SK-N-SH (cell line): ENCODE results near the gene SLC15A1. TPM values are rescaled to one million over a fixed set of nuclear protein-coding genes. Genes with fewer than 3 reads are reported as not detected.

Experiments used
- CTCF ChIA-PET: fragments of 300-600, 350-600 bp; formaldehyde crosslinking; extraction: SDS; loops from one replicate; lab custom pipeline; 2021; lab: Yijun Ruan, JAX
- POLR2A ChIA-PET: fragments of 350-600 bp; sonication (Branson Sonifier 250); formaldehyde crosslinking; extraction: SDS; loops from one replicate; lab custom pipeline; 2020; ENCODE audit warnings: antibody characterized with exemption, inconsistent platforms; lab: Yijun Ruan, JAX
- DNase-seq: peaks from one replicate; pipeline ENCODE4 v3.0.0; 2012
- H2AFZ ChIP-seq: fragments of 200-600 bp; sonication (generic); 2 replicates; pipeline ENCODE4 v1.8.1; 2016; ENCODE audit warnings: antibody characterized with exemption, mild to moderate bottlenecking, low read depth
- H3F3A ChIP-seq: fragments of 200-600 bp; sonication (generic); replicated peaks from 2 replicates; pipeline ENCODE3; 2016; ENCODE audit warnings: antibody characterized with exemption, mild to moderate bottlenecking; ENCODE audit not compliant: insufficient read depth
- H3K27ac ChIP-seq, 2 experiments: fragments of 200-500 bp in 1 of 2; fragments of 200-600 bp in 1 of 2; sonication (Bioruptor generic) in 1 of 2; sonication (generic), shearing (Covaris generic) in 1 of 2; 2 replicates each; pipeline versions ENCODE4 v1.5.1 to v1.6.1; 2014 to 2016; ENCODE audit warnings: low read depth in 2 of 2, inconsistent platforms in 1 of 2, low read length in 1 of 2, mild to moderate bottlenecking in 1 of 2, mixed read lengths in 1 of 2
- H3K27me3 ChIP-seq: fragments of 200-600 bp; sonication (generic), shearing (Covaris generic); 2 replicates; pipeline ENCODE4 v1.6.1; 2016; ENCODE audit warnings: mixed run types; ENCODE audit not compliant: insufficient read depth
- H3K36me3 ChIP-seq, 2 experiments: fragments of 200-500 bp in 1 of 2; fragments of 200-600 bp in 1 of 2; sonication (Bioruptor generic) in 1 of 2; sonication (generic) in 1 of 2; replicated peaks in 1 of 2; 2 replicates each; pipeline versions ENCODE3 to v1.5.1; 2014 to 2016; ENCODE audit warnings: low read length in 1 of 2, mild to moderate bottlenecking in 1 of 2; ENCODE audit not compliant: insufficient read depth in 2 of 2, control insufficient read depth in 1 of 2
- H3K4me1 ChIP-seq, 2 experiments: fragments of 200-500 bp in 1 of 2; fragments of 200-600 bp in 1 of 2; sonication (Bioruptor generic) in 1 of 2; sonication (generic), shearing (Covaris generic) in 1 of 2; 2 replicates each; pipeline versions ENCODE4 v1.5.1 to v1.6.1; 2014 to 2016; ENCODE audit warnings: low read depth in 1 of 2, low read length in 1 of 2, mixed run types in 1 of 2; ENCODE audit not compliant: insufficient read depth in 2 of 2, control insufficient read depth in 1 of 2
- H3K4me2 ChIP-seq: fragments of 200-600 bp; sonication (generic), shearing (Covaris generic); 2 replicates; pipeline ENCODE4 v1.6.1; 2017; ENCODE audit warnings: mixed run types
- H3K4me3 ChIP-seq, 2 experiments: fragments of 200-500 bp in 1 of 2; fragments of 200-600 bp in 1 of 2; sonication (Bioruptor generic) in 1 of 2; sonication (generic), shearing (Covaris generic) in 1 of 2; 2 replicates each; pipeline versions ENCODE4 v1.5.1 to v1.8.1; 2014 to 2016; ENCODE audit warnings: low read depth in 2 of 2, inconsistent platforms in 1 of 2, low read length in 1 of 2, mild to moderate bottlenecking in 1 of 2, mixed read lengths in 1 of 2, moderate library complexity in 1 of 2
- H3K79me2 ChIP-seq: fragments of 200-600 bp; sonication (generic); 2 replicates; pipeline ENCODE4 v1.8.1; 2017; ENCODE audit warnings: mild to moderate bottlenecking; ENCODE audit not compliant: insufficient read depth
- H3K9ac ChIP-seq: fragments of 200-600 bp; sonication (generic); 2 replicates; pipeline ENCODE4 v1.6.1; 2017; ENCODE audit warnings: mixed run types
- H3K9me2 ChIP-seq: fragments of 200-600 bp; sonication (generic); 2 replicates; pipeline ENCODE4 v1.6.1; 2017; ENCODE audit warnings: mixed run types
- H3K9me3 ChIP-seq: fragments of 200-600 bp; sonication (generic); 2 replicates; pipeline ENCODE4 v1.6.1; 2017; ENCODE audit warnings: mixed run types, mild to moderate bottlenecking, moderate library complexity
- H4K20me1 ChIP-seq: fragments of 200-600 bp; sonication (generic); 2 replicates; pipeline ENCODE4 v1.6.1; 2017; ENCODE audit warnings: mild to moderate bottlenecking, mixed run types; ENCODE audit not compliant: insufficient read depth
- CHD2 ChIP-seq: fragments of 150-350 bp; IDR thresholded peaks from 2 replicates; pipeline ENCODE4 v1.6.1; 2018; ENCODE audit warnings: low read length; ENCODE audit not compliant: partially characterized antibody
- CTCF ChIP-seq: fragments of 200-600 bp; sonication (generic); IDR thresholded peaks from 2 replicates; pipeline ENCODE4 v1.6.1; 2017; ENCODE audit warnings: antibody characterized with exemption, mild to moderate bottlenecking, moderate library complexity
- EP300 ChIP-seq, 2 experiments: IDR thresholded peaks; 2 replicates each; pipeline versions ENCODE4 v1.4.0 to v1.6.1; 2012; ENCODE audit warnings: borderline replicate concordance in 1 of 2, low read depth in 1 of 2, low read length in 1 of 2
- EZH2phosphoT487 ChIP-seq: fragments of 200-600 bp; sonication (generic); IDR thresholded peaks from 2 replicates; pipeline ENCODE4 v1.6.1; 2017; ENCODE audit warnings: low read depth, mixed run types, mild to moderate bottlenecking, antibody characterized with exemption, moderate library complexity, borderline replicate concordance
- FOXJ3 ChIP-seq: sonication (generic); formaldehyde crosslinking; IDR thresholded peaks from 2 replicates; pipeline ENCODE4 v1.5.1; 2020; ENCODE audit warnings: mild to moderate bottlenecking, missing genetic modification reagents
- FOXM1 ChIP-seq: IDR thresholded peaks from 2 replicates; pipeline ENCODE4 v1.4.0; 2012; ENCODE audit warnings: low read depth, mild to moderate bottlenecking
- JUND ChIP-seq: IDR thresholded peaks from 2 replicates; pipeline ENCODE4 v1.4.0; 2012
- MEF2A ChIP-seq: IDR thresholded peaks from 2 replicates; pipeline ENCODE4 v1.4.0; 2012; ENCODE audit warnings: low read depth, borderline replicate concordance
- NFIC ChIP-seq: IDR thresholded peaks from 2 replicates; pipeline ENCODE4 v1.4.0; 2012; ENCODE audit warnings: borderline replicate concordance
- RCOR1 ChIP-seq: fragments of 150-350 bp; IDR thresholded peaks from 2 replicates; pipeline ENCODE4 v1.6.1; 2017; ENCODE audit warnings: antibody characterized with exemption, low read length
- REST ChIP-seq: IDR thresholded peaks from 2 replicates; pipeline ENCODE4 v1.6.1; 2012; ENCODE audit warnings: mild to moderate bottlenecking, low read depth, low read length, moderate library complexity
- RFX5 ChIP-seq: IDR thresholded peaks from 2 replicates; pipeline ENCODE4 v1.6.1; 2012; ENCODE audit warnings: mild to moderate bottlenecking, improper control_type of control experiment, low read length
- RXRA ChIP-seq: IDR thresholded peaks from 2 replicates; pipeline ENCODE4 v1.4.0; 2012; ENCODE audit warnings: low read depth, mild to moderate bottlenecking, borderline replicate concordance
- SIN3A ChIP-seq: IDR thresholded peaks from 2 replicates; pipeline ENCODE4 v1.6.1; 2012; ENCODE audit warnings: low read depth, mild to moderate bottlenecking, low read length, moderate library complexity, borderline replicate concordance
- TAF1 ChIP-seq: IDR thresholded peaks from 2 replicates; pipeline ENCODE4 v1.6.1; 2012; ENCODE audit warnings: low read depth, mild to moderate bottlenecking, low read length, moderate library complexity, borderline replicate concordance
- USF2 ChIP-seq: fragments of 150-350 bp; IDR thresholded peaks from 2 replicates; pipeline ENCODE4 v1.6.1; 2017; ENCODE audit warnings: antibody characterized with exemption, low read length, low read depth, borderline replicate concordance
- YY1 ChIP-seq: IDR thresholded peaks from 2 replicates; pipeline ENCODE4 v1.4.0; 2012; ENCODE audit warnings: low read depth, mild to moderate bottlenecking
- WGBS: methylation state at CpG from one replicate; pipeline ENCODE4 v1.1.6; 2017; ENCODE audit warnings: low lambda C conversion rate; 5-methylcytosine and 5-hydroxymethylcytosine counted together
- polyA plus RNA-seq, 3 experiments: library from polyadenylated mRNA; depleted of rRNA; stranded (reverse); fragments of >200 nt; gene quantifications; 2 replicates each; pipeline ENCODE4 v1.2.3, GENCODE V29; 2012

Gene SLC15A1
- polyA plus RNA-seq, 1 of the 3 experiments (the other 2 are of a cell fraction), result not detected

- H3K79me2 ChIP-seq, result no peaks in the 10 kb centered on the region
- no peaks in the 10 kb centered on the region for H3K9me3 ChIP-seq
- H2AFZ ChIP-seq, result no peak overlapping the region
- no peak overlapping the region for H3K27ac ChIP-seq
- no peak overlapping the region for H3K4me2 ChIP-seq
- no peaks in the 10 kb centered on the region for H3K9me2 ChIP-seq
- ChIA-PET CTCF (interaction anchor here (0.8 to 1.2 kb wide), 2 partner anchors 8 to 10 kb away, joined by 3 read pairs; no protein-coding TSS in a partner anchor), POLR2A (no interaction called here)
- H3F3A ChIP-seq, result no peaks in the 10 kb centered on the region
- no peak overlapping the region for H3K4me3 ChIP-seq
- no peaks in the 10 kb centered on the region for H4K20me1 ChIP-seq
- WGBS, result 61% methylated on average over 2 of the region's 2 CpGs
- H3K4me1 ChIP-seq, result peaks cover 0 to 9% of the 10 kb centered on the region in 2 experiments; a peak in 1 of 4 replicates
- H3K27me3 ChIP-seq, result no peaks in the 10 kb centered on the region; the same call in 1 of the 2 replicates
- DNase-seq, result no peak
- TF ChIP-seq REST, result no peak
- no peak for TF ChIP-seq EP300 (IDR thresholded peaks at IDR 0.05; ENCODE audit: borderline replicate concordance in 1 of 2, low read depth in 1 of 2, low read length in 1 of 2)
- no peak for TF ChIP-seq RXRA
- no peak for TF ChIP-seq TAF1
- no peak for TF ChIP-seq NFIC
- no peak for TF ChIP-seq YY1
- TF ChIP-seq JUND, result no peak
- no peaks in the 10 kb centered on the region for H3K36me3 ChIP-seq
- H3K9ac ChIP-seq, result no peak overlapping the region
Observed at GRCh38 chr13:98688373-98688772, 64.1 kb downstream of the SLC15A1 start.

GRCh38 chr13:98687319-98687718 is 65.2 kb downstream of the SLC15A1 start:
- ChIA-PET CTCF (interaction anchor here (0.7 to 4.0 kb wide), 5 partner anchors 9 to 155 kb away, joined by 3 to 17 read pairs (median 4); no protein-coding TSS in a partner anchor), POLR2A (no interaction called here)
- WGBS, result 64% methylated on average over 5 of the region's 5 CpGs
- Histone ChIP-seq H3K4me2 (no peak overlapping the region), H3K79me2 (no peaks in the 10 kb centered on the region), H3K27me3 (no peaks in the 10 kb centered on the region; the same call in 1 of the 2 replicates), H2AFZ (no peak overlapping the region), H3K9ac (no peak overlapping the region), H3F3A (no peaks in the 10 kb centered on the region), H4K20me1 (no peaks in the 10 kb centered on the region), H3K9me3 (no peaks in the 10 kb centered on the region), H3K27ac (no peak overlapping the region), H3K9me2 (no peaks in the 10 kb centered on the region), H3K4me1 (peaks cover 0 to 9% of the 10 kb centered on the region in 2 experiments; a peak in 1 of 4 replicates), H3K4me3 (no peak overlapping the region), H3K36me3 (no peaks in the 10 kb centered on the region)
- no peak for DNase-seq
- no peak for TF ChIP-seq RFX5
- no peak for TF ChIP-seq EZH2phosphoT487
- no peak for TF ChIP-seq FOXJ3 (CRISPR knock-in tag)
- TF ChIP-seq RCOR1, result no peak
- TF ChIP-seq USF2, result no peak
- no peak for TF ChIP-seq TAF1
- no peak for TF ChIP-seq CTCF
- TF ChIP-seq REST, result no peak
- no peak for TF ChIP-seq CHD2
- no peak for TF ChIP-seq MEF2A
- no peak for TF ChIP-seq NFIC
- no peak for TF ChIP-seq FOXM1
- no peak for TF ChIP-seq SIN3A
